SK-N-SH (cell line): Measurements from ENCODE around the gene SLC25A27. TPM values are rescaled to one million over a fixed set of nuclear protein-coding genes. Genes with fewer than 3 reads are reported as not detected.

Experiments
- CTCF ChIA-PET: fragments of 300-600, 350-600 bp; formaldehyde crosslinking; extraction: SDS; loops from one replicate; lab custom pipeline; 2021; lab: Yijun Ruan, JAX
- POLR2A ChIA-PET: fragments of 350-600 bp; sonication (Branson Sonifier 250); formaldehyde crosslinking; extraction: SDS; loops from one replicate; lab custom pipeline; 2020; ENCODE audit warnings: antibody characterized with exemption, inconsistent platforms; lab: Yijun Ruan, JAX
- DNase-seq: peaks from one replicate; pipeline ENCODE4 v3.0.0; 2012
- H2AFZ ChIP-seq: fragments of 200-600 bp; sonication (generic); 2 replicates; pipeline ENCODE4 v1.8.1; 2016; ENCODE audit warnings: antibody characterized with exemption, mild to moderate bottlenecking, low read depth
- H3F3A ChIP-seq: fragments of 200-600 bp; sonication (generic); replicated peaks from 2 replicates; pipeline ENCODE3; 2016; ENCODE audit warnings: antibody characterized with exemption, mild to moderate bottlenecking; ENCODE audit not compliant: insufficient read depth
- H3K27ac ChIP-seq, 2 experiments: fragments of 200-500 bp in 1 of 2; fragments of 200-600 bp in 1 of 2; sonication (Bioruptor generic) in 1 of 2; sonication (generic), shearing (Covaris generic) in 1 of 2; 2 replicates each; pipeline versions ENCODE4 v1.5.1 to v1.6.1; 2014 to 2016; ENCODE audit warnings: low read depth in 2 of 2, inconsistent platforms in 1 of 2, low read length in 1 of 2, mild to moderate bottlenecking in 1 of 2, mixed read lengths in 1 of 2
- H3K27me3 ChIP-seq: fragments of 200-600 bp; sonication (generic), shearing (Covaris generic); 2 replicates; pipeline ENCODE4 v1.6.1; 2016; ENCODE audit warnings: mixed run types; ENCODE audit not compliant: insufficient read depth
- H3K36me3 ChIP-seq, 2 experiments: fragments of 200-500 bp in 1 of 2; fragments of 200-600 bp in 1 of 2; sonication (Bioruptor generic) in 1 of 2; sonication (generic) in 1 of 2; replicated peaks in 1 of 2; 2 replicates each; pipeline versions ENCODE3 to v1.5.1; 2014 to 2016; ENCODE audit warnings: low read length in 1 of 2, mild to moderate bottlenecking in 1 of 2; ENCODE audit not compliant: insufficient read depth in 2 of 2, control insufficient read depth in 1 of 2
- H3K4me1 ChIP-seq, 2 experiments: fragments of 200-500 bp in 1 of 2; fragments of 200-600 bp in 1 of 2; sonication (Bioruptor generic) in 1 of 2; sonication (generic), shearing (Covaris generic) in 1 of 2; 2 replicates each; pipeline versions ENCODE4 v1.5.1 to v1.6.1; 2014 to 2016; ENCODE audit warnings: low read depth in 1 of 2, low read length in 1 of 2, mixed run types in 1 of 2; ENCODE audit not compliant: insufficient read depth in 2 of 2, control insufficient read depth in 1 of 2
- H3K4me2 ChIP-seq: fragments of 200-600 bp; sonication (generic), shearing (Covaris generic); 2 replicates; pipeline ENCODE4 v1.6.1; 2017; ENCODE audit warnings: mixed run types
- H3K4me3 ChIP-seq, 2 experiments: fragments of 200-500 bp in 1 of 2; fragments of 200-600 bp in 1 of 2; sonication (Bioruptor generic) in 1 of 2; sonication (generic), shearing (Covaris generic) in 1 of 2; 2 replicates each; pipeline versions ENCODE4 v1.5.1 to v1.8.1; 2014 to 2016; ENCODE audit warnings: low read depth in 2 of 2, inconsistent platforms in 1 of 2, low read length in 1 of 2, mild to moderate bottlenecking in 1 of 2, mixed read lengths in 1 of 2, moderate library complexity in 1 of 2
- H3K79me2 ChIP-seq: fragments of 200-600 bp; sonication (generic); 2 replicates; pipeline ENCODE4 v1.8.1; 2017; ENCODE audit warnings: mild to moderate bottlenecking; ENCODE audit not compliant: insufficient read depth
- H3K9ac ChIP-seq: fragments of 200-600 bp; sonication (generic); 2 replicates; pipeline ENCODE4 v1.6.1; 2017; ENCODE audit warnings: mixed run types
- H3K9me2 ChIP-seq: fragments of 200-600 bp; sonication (generic); 2 replicates; pipeline ENCODE4 v1.6.1; 2017; ENCODE audit warnings: mixed run types
- H3K9me3 ChIP-seq: fragments of 200-600 bp; sonication (generic); 2 replicates; pipeline ENCODE4 v1.6.1; 2017; ENCODE audit warnings: mixed run types, mild to moderate bottlenecking, moderate library complexity
- H4K20me1 ChIP-seq: fragments of 200-600 bp; sonication (generic); 2 replicates; pipeline ENCODE4 v1.6.1; 2017; ENCODE audit warnings: mild to moderate bottlenecking, mixed run types; ENCODE audit not compliant: insufficient read depth
- CHD2 ChIP-seq: fragments of 150-350 bp; IDR thresholded peaks from 2 replicates; pipeline ENCODE4 v1.6.1; 2018; ENCODE audit warnings: low read length; ENCODE audit not compliant: partially characterized antibody
- EP300 ChIP-seq, 2 experiments: IDR thresholded peaks; 2 replicates each; pipeline versions ENCODE4 v1.4.0 to v1.6.1; 2012; ENCODE audit warnings: borderline replicate concordance in 1 of 2, low read depth in 1 of 2, low read length in 1 of 2
- EZH2phosphoT487 ChIP-seq: fragments of 200-600 bp; sonication (generic); IDR thresholded peaks from 2 replicates; pipeline ENCODE4 v1.6.1; 2017; ENCODE audit warnings: low read depth, mixed run types, mild to moderate bottlenecking, antibody characterized with exemption, moderate library complexity, borderline replicate concordance
- FOSL2 ChIP-seq: IDR thresholded peaks from 2 replicates; pipeline ENCODE4 v1.4.0; 2012; ENCODE audit warnings: low read depth, mild to moderate bottlenecking, moderate library complexity, borderline replicate concordance
- FOXM1 ChIP-seq: IDR thresholded peaks from 2 replicates; pipeline ENCODE4 v1.4.0; 2012; ENCODE audit warnings: low read depth, mild to moderate bottlenecking
- GATA2 ChIP-seq: sonication (generic); formaldehyde crosslinking; IDR thresholded peaks from 2 replicates; pipeline ENCODE4 v1.5.0; 2020; ENCODE audit warnings: mild to moderate bottlenecking, missing genetic modification reagents
- JUND ChIP-seq: IDR thresholded peaks from 2 replicates; pipeline ENCODE4 v1.4.0; 2012
- MAX ChIP-seq: IDR thresholded peaks from 2 replicates; pipeline ENCODE4 v1.4.0; 2012; ENCODE audit warnings: low read depth
- NFIC ChIP-seq: IDR thresholded peaks from 2 replicates; pipeline ENCODE4 v1.4.0; 2012; ENCODE audit warnings: borderline replicate concordance
- NRF1 ChIP-seq: IDR thresholded peaks from 2 replicates; pipeline ENCODE4 v1.6.1; 2012; ENCODE audit warnings: low read depth, mild to moderate bottlenecking, low read length
- RAD21 ChIP-seq: IDR thresholded peaks from 2 replicates; pipeline ENCODE4 v1.6.1; 2012; ENCODE audit warnings: mild to moderate bottlenecking, low read length
- RCOR1 ChIP-seq: fragments of 150-350 bp; IDR thresholded peaks from 2 replicates; pipeline ENCODE4 v1.6.1; 2017; ENCODE audit warnings: antibody characterized with exemption, low read length
- RXRA ChIP-seq: IDR thresholded peaks from 2 replicates; pipeline ENCODE4 v1.4.0; 2012; ENCODE audit warnings: low read depth, mild to moderate bottlenecking, borderline replicate concordance
- USF2 ChIP-seq: fragments of 150-350 bp; IDR thresholded peaks from 2 replicates; pipeline ENCODE4 v1.6.1; 2017; ENCODE audit warnings: antibody characterized with exemption, low read length, low read depth, borderline replicate concordance
- YY1 ChIP-seq: IDR thresholded peaks from 2 replicates; pipeline ENCODE4 v1.4.0; 2012; ENCODE audit warnings: low read depth, mild to moderate bottlenecking
- WGBS: methylation state at CpG from one replicate; pipeline ENCODE4 v1.1.6; 2017; ENCODE audit warnings: low lambda C conversion rate; 5-methylcytosine and 5-hydroxymethylcytosine counted together
- polyA plus RNA-seq, 3 experiments: library from polyadenylated mRNA; depleted of rRNA; stranded (reverse); fragments of >200 nt; gene quantifications; 2 replicates each; pipeline ENCODE4 v1.2.3, GENCODE V29; 2012
- TF ChIP-seq, protein P1 (sequence below): fragments of 150-350 bp; IDR thresholded peaks from 2 replicates; pipeline ENCODE4 v1.6.1; 2016; ENCODE audit warnings: mild to moderate bottlenecking, low read depth, low read length
- TF ChIP-seq, protein P2 (sequence below): IDR thresholded peaks from 2 replicates; pipeline ENCODE4 v1.4.0; 2012; ENCODE audit warnings: low read depth, borderline replicate concordance
- TF ChIP-seq, protein P3 (sequence below): fragments of 200-600 bp; sonication (generic); IDR thresholded peaks from 2 replicates; pipeline ENCODE4 v1.6.1; 2017; ENCODE audit warnings: antibody characterized with exemption, mild to moderate bottlenecking, moderate library complexity

SLC25A27 gene
- polyA plus RNA-seq, 1 of the 3 experiments (the other 2 are of a cell fraction), result 0.66 TPM

GRCh38 chr6:46635462-46635861, 17.3 kb upstream of the SLC25A27 start:
- Histone ChIP-seq H3K27ac (no peak overlapping the region), H3K9ac (no peak overlapping the region), H3K4me2 (no peak overlapping the region), H3K9me3 (no peaks in the 10 kb centered on the region), H3K79me2 (no peaks in the 10 kb centered on the region), H3F3A (no peaks in the 10 kb centered on the region), H3K9me2 (no peaks in the 10 kb centered on the region), H3K27me3 (no peaks in the 10 kb centered on the region)
- POLR2A ChIA-PET, result no interaction called here
- 3% methylated on average over 5 of the region's 6 CpGs for WGBS
- no peak for DNase-seq
- no peak for TF ChIP-seq FOXM1
- TF ChIP-seq CHD2, result no peak
- TF ChIP-seq, protein P1, sequence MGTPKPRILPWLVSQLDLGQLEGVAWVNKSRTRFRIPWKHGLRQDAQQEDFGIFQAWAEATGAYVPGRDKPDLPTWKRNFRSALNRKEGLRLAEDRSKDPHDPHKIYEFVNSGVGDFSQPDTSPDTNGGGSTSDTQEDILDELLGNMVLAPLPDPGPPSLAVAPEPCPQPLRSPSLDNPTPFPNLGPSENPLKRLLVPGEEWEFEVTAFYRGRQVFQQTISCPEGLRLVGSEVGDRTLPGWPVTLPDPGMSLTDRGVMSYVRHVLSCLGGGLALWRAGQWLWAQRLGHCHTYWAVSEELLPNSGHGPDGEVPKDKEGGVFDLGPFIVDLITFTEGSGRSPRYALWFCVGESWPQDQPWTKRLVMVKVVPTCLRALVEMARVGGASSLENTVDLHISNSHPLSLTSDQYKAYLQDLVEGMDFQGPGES, result no peak
- no peak for TF ChIP-seq USF2
- TF ChIP-seq JUND, result no peak
- TF ChIP-seq, protein P2, sequence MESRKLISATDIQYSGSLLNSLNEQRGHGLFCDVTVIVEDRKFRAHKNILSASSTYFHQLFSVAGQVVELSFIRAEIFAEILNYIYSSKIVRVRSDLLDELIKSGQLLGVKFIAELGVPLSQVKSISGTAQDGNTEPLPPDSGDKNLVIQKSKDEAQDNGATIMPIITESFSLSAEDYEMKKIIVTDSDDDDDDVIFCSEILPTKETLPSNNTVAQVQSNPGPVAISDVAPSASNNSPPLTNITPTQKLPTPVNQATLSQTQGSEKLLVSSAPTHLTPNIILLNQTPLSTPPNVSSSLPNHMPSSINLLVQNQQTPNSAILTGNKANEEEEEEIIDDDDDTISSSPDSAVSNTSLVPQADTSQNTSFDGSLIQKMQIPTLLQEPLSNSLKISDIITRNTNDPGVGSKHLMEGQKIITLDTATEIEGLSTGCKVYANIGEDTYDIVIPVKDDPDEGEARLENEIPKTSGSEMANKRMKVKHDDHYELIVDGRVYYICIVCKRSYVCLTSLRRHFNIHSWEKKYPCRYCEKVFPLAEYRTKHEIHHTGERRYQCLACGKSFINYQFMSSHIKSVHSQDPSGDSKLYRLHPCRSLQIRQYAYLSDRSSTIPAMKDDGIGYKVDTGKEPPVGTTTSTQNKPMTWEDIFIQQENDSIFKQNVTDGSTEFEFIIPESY, result no peak
- no peak for TF ChIP-seq FOSL2
- TF ChIP-seq EP300 (IDR thresholded peaks at IDR 0.05; ENCODE audit: borderline replicate concordance in 1 of 2, low read depth in 1 of 2, low read length in 1 of 2), result no peak
- TF ChIP-seq, protein P3, sequence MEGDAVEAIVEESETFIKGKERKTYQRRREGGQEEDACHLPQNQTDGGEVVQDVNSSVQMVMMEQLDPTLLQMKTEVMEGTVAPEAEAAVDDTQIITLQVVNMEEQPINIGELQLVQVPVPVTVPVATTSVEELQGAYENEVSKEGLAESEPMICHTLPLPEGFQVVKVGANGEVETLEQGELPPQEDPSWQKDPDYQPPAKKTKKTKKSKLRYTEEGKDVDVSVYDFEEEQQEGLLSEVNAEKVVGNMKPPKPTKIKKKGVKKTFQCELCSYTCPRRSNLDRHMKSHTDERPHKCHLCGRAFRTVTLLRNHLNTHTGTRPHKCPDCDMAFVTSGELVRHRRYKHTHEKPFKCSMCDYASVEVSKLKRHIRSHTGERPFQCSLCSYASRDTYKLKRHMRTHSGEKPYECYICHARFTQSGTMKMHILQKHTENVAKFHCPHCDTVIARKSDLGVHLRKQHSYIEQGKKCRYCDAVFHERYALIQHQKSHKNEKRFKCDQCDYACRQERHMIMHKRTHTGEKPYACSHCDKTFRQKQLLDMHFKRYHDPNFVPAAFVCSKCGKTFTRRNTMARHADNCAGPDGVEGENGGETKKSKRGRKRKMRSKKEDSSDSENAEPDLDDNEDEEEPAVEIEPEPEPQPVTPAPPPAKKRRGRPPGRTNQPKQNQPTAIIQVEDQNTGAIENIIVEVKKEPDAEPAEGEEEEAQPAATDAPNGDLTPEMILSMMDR, result no peak
- TF ChIP-seq MAX, result no peak
- no peak for TF ChIP-seq RXRA
- no peak for TF ChIP-seq NRF1
- no peak for TF ChIP-seq NFIC
- TF ChIP-seq EZH2phosphoT487, result no peak
- TF ChIP-seq RCOR1, result no peak
- TF ChIP-seq GATA2, result no peak
- no peak for TF ChIP-seq YY1
- no peak for TF ChIP-seq RAD21
- TF ChIP-seq, all 33 proteins: peak for 0
- no peaks in the 10 kb centered on the region for H4K20me1 ChIP-seq
- no peak overlapping the region for H2AFZ ChIP-seq
- H3K36me3 ChIP-seq, result no peaks in the 10 kb centered on the region
- CTCF ChIA-PET, result interaction anchor here (1.5 kb wide), 1 partner anchor 11 kb away, joined by 3 read pairs; no protein-coding TSS in a partner anchor
- H3K4me3 ChIP-seq, result no peak overlapping the region
- H3K4me1 ChIP-seq, result no peaks in the 10 kb centered on the region
